Erythroblast (primary cell): ENCODE measurements around the gene KRCC1.

Source experiments
- GATA1 ChIP-seq: IDR thresholded peaks from 2 replicates; pipeline ENCODE4 v1.6.1; 2011; ENCODE audit warnings: low read depth, mild to moderate bottlenecking, control low read depth, low read length, moderate library complexity
- POLR2A ChIP-seq: IDR thresholded peaks from 2 replicates; pipeline ENCODE4 v1.6.1; 2011; ENCODE audit warnings: mild to moderate bottlenecking, low read length

GRCh38 chr2:88011011-88011410 is 44.6 kb downstream of the KRCC1 start:
- TF ChIP-seq POLR2A (no peak), GATA1 (no peak)
